ENCODE data around the gene ONECUT3.

Gene ONECUT3

DNA sequence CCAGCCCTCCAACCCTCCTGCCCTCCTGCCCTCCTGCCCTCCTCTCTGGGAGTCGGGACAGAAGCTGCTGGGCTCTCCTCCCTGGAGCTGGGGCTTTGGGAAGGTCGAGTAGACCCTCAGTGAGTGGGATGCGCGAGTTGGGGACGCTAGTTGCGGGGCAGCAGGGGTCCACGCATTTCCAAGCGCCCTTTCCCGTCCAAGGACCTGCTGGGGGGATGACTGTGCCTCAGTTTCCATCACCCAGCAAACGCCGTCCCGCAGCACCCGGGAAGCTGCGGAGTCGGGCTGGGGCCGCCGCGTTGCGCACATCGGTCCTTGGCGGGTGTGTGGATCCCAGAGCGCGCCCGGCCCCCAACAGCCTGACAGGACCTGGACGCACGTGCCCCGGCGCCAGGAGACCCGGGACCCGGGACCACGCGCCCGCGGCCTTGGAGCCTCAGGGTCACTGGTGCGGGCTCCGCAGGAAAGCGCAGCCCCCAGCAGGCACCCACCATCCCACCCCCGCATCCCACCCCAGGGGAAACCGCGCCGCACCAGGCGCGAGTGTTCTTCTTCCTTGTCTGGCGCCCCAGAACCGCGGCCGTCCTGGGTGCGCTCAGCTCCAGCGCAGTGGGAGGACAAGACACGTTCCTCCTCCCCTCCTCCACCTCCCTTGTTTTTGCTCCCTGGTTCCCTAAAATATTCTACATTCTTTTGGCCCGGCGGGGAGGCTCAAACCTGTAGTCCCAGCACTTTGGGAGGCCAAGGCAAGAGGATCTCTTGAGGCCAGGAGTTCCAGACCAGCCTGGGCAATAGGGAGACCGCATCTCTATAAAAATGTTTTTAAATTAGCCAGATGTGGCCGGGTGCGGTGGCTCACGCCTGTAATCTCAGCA, 9.2 kb downstream of the ONECUT3 start:
- no peak overlapping the region for H3K9ac ChIP-seq (ENCODE audit: low read depth in 1 of 2, low read length in 2 of 2)
- no peak overlapping the region for H3K27ac ChIP-seq (ENCODE audit: low read depth, low read length)
- no peak overlapping the region for H3K4me3 ChIP-seq (ENCODE audit: low read depth in 1 of 2, low read length in 2 of 2)
- H3K36me3 ChIP-seq (ENCODE audit: control insufficient read depth in 1 of 2, insufficient read depth in 2 of 2, low read length in 2 of 2), result no peaks in the 10 kb centered on the region
- H3K9me3 ChIP-seq (ENCODE audit: control insufficient read depth in 1 of 2, low read length in 2 of 2), result no peaks in the 10 kb centered on the region
- H3K27me3 ChIP-seq (ENCODE audit: control insufficient read depth in 1 of 2, insufficient read depth in 2 of 2, low read length in 2 of 2), result peaks cover 66 to 67% of the 10 kb centered on the region in 2 donors
- no peaks in the 10 kb centered on the region for H3K4me1 ChIP-seq (ENCODE audit: control insufficient read depth in 1 of 2, insufficient read depth in 2 of 2, low read length in 2 of 2)

DNA sequence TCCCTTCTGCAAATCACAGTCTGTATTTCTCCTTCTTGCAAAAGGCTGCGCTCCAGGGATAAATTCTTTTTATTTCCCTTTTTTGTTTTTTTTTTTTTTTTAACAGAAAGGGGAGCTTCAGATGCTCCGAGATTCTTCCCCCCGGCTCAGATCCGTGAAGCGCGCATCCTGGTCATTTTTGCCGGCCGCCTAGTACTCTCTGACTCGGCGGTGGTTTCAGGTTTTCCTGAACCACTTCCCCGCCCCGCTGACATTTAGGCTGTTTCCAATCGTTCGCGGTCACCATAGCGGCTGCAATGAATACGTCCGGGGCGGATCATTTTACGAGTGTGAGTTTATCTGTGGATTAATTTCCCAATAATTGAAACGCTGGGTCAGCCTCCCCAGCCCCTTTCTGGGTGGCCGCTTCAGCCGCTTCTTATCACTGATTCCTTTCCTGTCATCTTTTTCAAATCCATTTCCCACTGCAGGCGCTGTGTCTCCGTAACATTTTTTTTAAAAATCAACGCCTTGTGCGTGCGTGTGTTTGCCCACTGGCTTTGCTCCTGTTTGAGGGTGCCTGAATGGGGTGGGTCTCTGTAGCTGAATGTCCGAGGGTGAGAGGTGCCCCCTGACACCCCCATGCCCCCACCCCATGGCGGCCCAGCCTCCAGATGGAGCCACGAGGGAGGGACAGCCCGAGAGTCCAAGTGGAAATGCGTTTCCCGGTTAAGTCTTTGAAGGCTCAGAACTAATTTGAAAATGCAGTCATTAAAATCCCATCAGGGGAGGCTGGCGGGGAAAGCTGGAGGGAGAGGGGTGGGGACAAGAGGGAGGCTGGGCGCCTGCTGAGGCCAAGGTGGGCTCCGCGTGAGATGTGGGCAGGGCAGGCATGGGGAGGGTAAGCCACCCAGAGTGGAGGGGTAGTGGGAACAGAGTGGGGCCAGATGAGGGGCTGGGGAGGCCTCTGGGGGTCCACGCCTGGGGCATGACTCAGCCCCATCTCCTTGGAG, 10.6 kb downstream of the ONECUT3 start:
- no peak overlapping the region for H3K4me3 ChIP-seq (ENCODE audit: low read depth in 1 of 2, low read length in 2 of 2)
- H3K9ac ChIP-seq (ENCODE audit: low read depth in 1 of 2, low read length in 2 of 2), result no peak overlapping the region
- no peak overlapping the region for H3K27ac ChIP-seq (ENCODE audit: low read depth, low read length)
- H3K9me3 ChIP-seq (ENCODE audit: control insufficient read depth in 1 of 2, low read length in 2 of 2), result no peaks in the 10 kb centered on the region
- no peaks in the 10 kb centered on the region for H3K36me3 ChIP-seq (ENCODE audit: control insufficient read depth in 1 of 2, insufficient read depth in 2 of 2, low read length in 2 of 2)
- peaks cover 65 to 72% of the 10 kb centered on the region in 2 donors for H3K27me3 ChIP-seq (ENCODE audit: control insufficient read depth in 1 of 2, insufficient read depth in 2 of 2, low read length in 2 of 2)
- H3K4me1 ChIP-seq (ENCODE audit: control insufficient read depth in 1 of 2, insufficient read depth in 2 of 2, low read length in 2 of 2), result no peaks in the 10 kb centered on the region

DNA sequence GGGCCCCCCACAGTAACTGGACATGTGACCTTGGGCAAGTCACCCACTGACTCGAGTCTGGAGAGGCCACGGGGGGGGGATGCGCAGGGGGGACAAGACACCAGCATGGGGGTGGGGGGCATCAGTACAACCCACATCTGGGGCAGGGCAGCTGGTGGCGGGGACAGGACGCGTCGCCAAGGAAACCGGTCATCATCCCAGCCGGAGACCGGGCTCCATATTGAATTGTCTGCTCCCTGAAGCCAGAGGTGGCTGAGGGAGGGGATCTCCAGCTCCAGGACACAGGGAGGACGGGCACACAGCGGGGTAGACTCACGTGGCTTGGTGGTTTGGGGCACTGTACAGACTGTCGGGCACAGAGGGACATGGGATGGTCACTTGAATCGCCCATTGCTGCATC, 11.4 kb downstream of the ONECUT3 start:
- no peak overlapping the region for H3K9ac ChIP-seq (ENCODE audit: low read depth in 1 of 2, low read length in 2 of 2)
- H3K27ac ChIP-seq (ENCODE audit: low read depth, low read length), result no peak overlapping the region
- H3K27me3 ChIP-seq (ENCODE audit: control insufficient read depth in 1 of 2, insufficient read depth in 2 of 2, low read length in 2 of 2), result peaks cover 63 to 70% of the 10 kb centered on the region in 2 donors
- H3K9me3 ChIP-seq (ENCODE audit: control insufficient read depth in 1 of 2, low read length in 2 of 2), result no peaks in the 10 kb centered on the region
- H3K4me1 ChIP-seq (ENCODE audit: control insufficient read depth in 1 of 2, insufficient read depth in 2 of 2, low read length in 2 of 2), result no peaks in the 10 kb centered on the region
- no peaks in the 10 kb centered on the region for H3K36me3 ChIP-seq (ENCODE audit: control insufficient read depth in 1 of 2, insufficient read depth in 2 of 2, low read length in 2 of 2)
- H3K4me3 ChIP-seq (ENCODE audit: low read depth in 1 of 2, low read length in 2 of 2), result no peak overlapping the region

DNA sequence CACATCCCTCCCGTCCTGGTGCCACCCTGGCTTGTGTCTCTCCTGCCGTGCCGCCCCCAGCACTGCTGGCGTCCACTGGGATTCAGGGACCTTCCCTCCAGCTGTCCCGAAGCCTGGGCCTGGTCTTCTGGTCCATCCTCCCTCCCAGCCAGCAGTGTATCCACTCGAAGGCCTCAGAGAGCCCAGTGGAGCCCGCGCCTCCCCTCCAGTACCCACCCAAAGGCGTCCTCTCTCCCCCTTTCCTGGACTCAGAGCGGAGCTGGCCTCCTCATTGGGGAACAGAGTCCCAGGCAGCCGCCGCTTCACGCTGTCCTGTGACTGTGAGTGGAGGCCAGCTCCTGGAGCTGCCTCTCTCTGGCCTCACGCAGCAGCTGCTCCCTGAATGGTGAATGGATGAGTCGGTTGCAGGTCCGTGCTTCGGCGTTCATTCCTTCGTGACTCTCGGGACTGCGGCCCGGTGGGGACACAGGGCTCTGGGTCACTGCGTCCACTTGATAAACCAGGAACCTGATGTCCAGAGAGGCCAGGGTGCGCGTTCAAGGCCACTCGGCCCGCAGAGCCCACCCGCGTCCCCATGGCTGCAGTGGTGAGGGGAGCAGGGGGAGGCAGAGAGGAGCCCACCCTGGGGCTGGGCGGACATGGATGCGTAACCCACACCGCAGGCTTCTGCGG, 12.1 kb downstream of the ONECUT3 start:
- Histone ChIP-seq H3K36me3 (ENCODE audit: control insufficient read depth in 1 of 2, insufficient read depth in 2 of 2, low read length in 2 of 2) (no peaks in the 10 kb centered on the region), H3K4me1 (ENCODE audit: control insufficient read depth in 1 of 2, insufficient read depth in 2 of 2, low read length in 2 of 2) (no peaks in the 10 kb centered on the region), H3K9me3 (ENCODE audit: control insufficient read depth in 1 of 2, low read length in 2 of 2) (peaks cover 0 to 3% of the 10 kb centered on the region in 2 donors), H3K9ac (ENCODE audit: low read depth in 1 of 2, low read length in 2 of 2) (no peak overlapping the region), H3K27ac (ENCODE audit: low read depth, low read length) (no peak overlapping the region), H3K27me3 (ENCODE audit: control insufficient read depth in 1 of 2, insufficient read depth in 2 of 2, low read length in 2 of 2) (peaks cover 57 to 66% of the 10 kb centered on the region in 2 donors), H3K4me3 (ENCODE audit: low read depth in 1 of 2, low read length in 2 of 2) (no peak overlapping the region)

DNA sequence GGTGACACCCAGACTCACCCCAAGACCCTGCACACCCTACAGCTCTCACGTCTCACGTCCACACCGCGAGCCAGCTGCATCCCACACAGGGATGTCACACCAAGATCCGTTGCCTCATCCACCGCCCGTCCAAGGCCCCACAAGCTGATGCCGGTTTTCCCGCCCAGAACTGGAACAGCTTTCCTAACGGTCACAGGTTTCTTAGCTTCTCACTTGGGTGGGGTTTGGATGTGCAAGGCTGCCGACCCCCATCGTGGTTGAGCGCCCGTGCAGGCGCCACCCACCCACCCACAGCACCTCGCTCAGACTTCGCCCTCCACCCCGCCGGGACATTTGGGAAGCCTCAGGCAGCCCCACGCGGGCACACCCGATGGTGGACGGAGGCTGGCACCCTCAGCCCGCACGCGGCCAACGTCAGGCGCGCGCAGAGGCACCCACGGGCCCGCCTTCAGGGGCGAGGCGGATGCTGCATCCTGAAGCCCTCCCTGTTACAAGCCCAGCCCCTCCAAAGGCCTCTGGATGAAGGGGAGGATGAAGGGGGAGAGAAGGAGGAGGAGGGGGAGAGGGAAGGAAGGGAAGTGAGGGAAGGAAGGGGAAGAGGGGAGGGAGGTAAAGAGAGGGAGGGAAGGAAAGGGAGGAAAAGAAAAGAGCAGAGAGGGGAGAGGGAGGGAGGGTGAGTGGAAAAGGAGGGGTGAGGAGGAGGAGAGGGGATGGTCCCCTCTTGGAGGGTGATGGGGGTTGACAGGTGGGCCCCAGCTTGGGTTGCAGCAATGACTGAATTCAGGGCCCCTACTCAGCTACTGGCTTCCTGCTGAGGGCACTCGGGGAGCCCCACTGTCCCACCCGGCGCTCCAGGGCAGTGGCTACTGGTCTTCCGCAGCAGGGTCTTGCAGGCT, 12.8 kb downstream of the ONECUT3 start:
- peaks cover 56 to 61% of the 10 kb centered on the region in 2 donors for H3K27me3 ChIP-seq (ENCODE audit: control insufficient read depth in 1 of 2, insufficient read depth in 2 of 2, low read length in 2 of 2)
- no peak overlapping the region for H3K9ac ChIP-seq (ENCODE audit: low read depth in 1 of 2, low read length in 2 of 2)
- H3K9me3 ChIP-seq (ENCODE audit: control insufficient read depth in 1 of 2, low read length in 2 of 2), result peaks cover 6 to 11% of the 10 kb centered on the region in 2 donors
- no peak overlapping the region for H3K4me3 ChIP-seq (ENCODE audit: low read depth in 1 of 2, low read length in 2 of 2)
- no peak overlapping the region for H3K27ac ChIP-seq (ENCODE audit: low read depth, low read length)
- no peaks in the 10 kb centered on the region for H3K4me1 ChIP-seq (ENCODE audit: control insufficient read depth in 1 of 2, insufficient read depth in 2 of 2, low read length in 2 of 2)
- no peaks in the 10 kb centered on the region for H3K36me3 ChIP-seq (ENCODE audit: control insufficient read depth in 1 of 2, insufficient read depth in 2 of 2, low read length in 2 of 2)

DNA sequence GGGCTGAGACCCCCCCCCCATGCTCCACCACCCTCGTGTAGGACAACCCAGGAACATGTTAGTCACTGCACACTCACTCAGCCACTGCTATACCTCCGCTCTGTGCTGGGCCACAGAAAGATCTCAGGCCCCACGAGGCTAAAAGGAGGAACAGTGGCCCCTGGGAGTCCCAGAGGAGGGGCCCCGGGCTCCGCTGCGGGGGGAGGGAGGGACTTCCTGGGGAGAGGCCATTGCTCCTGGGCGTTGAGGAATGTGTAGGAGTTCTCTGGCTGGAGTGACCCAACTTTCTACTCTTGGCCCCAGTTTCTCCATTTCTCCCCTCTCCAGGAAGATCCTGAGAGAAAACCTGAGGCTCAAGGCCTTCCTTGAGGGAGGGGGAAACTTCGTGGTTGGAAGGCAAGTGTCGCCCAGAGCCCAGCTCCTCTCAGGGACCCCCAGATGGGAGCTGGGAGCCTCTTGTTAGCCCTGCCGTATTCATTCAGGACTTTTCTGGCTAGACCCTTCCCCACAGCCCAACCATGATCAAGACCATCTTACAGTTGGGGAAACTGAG, 13.6 kb downstream of the ONECUT3 start:
- Histone ChIP-seq H3K9ac (ENCODE audit: low read depth in 1 of 2, low read length in 2 of 2) (no peak overlapping the region), H3K4me1 (ENCODE audit: control insufficient read depth in 1 of 2, insufficient read depth in 2 of 2, low read length in 2 of 2) (no peaks in the 10 kb centered on the region), H3K4me3 (ENCODE audit: low read depth in 1 of 2, low read length in 2 of 2) (no peak overlapping the region), H3K9me3 (ENCODE audit: control insufficient read depth in 1 of 2, low read length in 2 of 2) (peaks cover 6 to 16% of the 10 kb centered on the region in 2 donors), H3K36me3 (ENCODE audit: control insufficient read depth in 1 of 2, insufficient read depth in 2 of 2, low read length in 2 of 2) (no peaks in the 10 kb centered on the region), H3K27ac (ENCODE audit: low read depth, low read length) (no peak overlapping the region), H3K27me3 (ENCODE audit: control insufficient read depth in 1 of 2, insufficient read depth in 2 of 2, low read length in 2 of 2) (peaks cover 48 to 53% of the 10 kb centered on the region in 2 donors)

DNA sequence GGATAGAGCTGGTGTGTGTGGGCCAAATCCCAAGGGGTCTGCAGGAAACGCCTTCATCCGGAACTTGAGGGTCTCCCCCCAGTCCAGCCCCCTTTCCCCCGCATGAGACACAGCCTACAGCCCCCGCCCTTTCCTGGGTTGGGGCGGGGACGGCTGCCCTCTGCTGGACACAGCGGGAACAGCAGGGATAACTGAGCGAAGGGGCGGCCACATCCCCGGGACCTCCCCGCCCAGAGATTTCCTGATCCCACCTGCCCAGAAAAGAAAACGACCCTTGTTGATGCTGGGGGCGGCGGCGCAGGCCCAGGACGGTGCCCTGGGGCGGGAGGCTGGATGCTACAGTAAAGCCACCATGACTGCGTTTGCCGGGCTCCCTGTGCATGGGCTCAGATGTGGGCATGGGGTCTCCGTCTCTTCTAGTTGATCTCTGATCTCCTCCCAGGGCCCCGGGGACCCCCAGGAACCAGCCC, 14.2 kb downstream of the ONECUT3 start:
- Histone ChIP-seq H3K9me3 (ENCODE audit: control insufficient read depth in 1 of 2, low read length in 2 of 2) (peaks cover 6 to 16% of the 10 kb centered on the region in 2 donors), H3K27me3 (ENCODE audit: control insufficient read depth in 1 of 2, insufficient read depth in 2 of 2, low read length in 2 of 2) (peaks cover 44 to 48% of the 10 kb centered on the region in 2 donors), H3K4me1 (ENCODE audit: control insufficient read depth in 1 of 2, insufficient read depth in 2 of 2, low read length in 2 of 2) (no peaks in the 10 kb centered on the region), H3K36me3 (ENCODE audit: control insufficient read depth in 1 of 2, insufficient read depth in 2 of 2, low read length in 2 of 2) (no peaks in the 10 kb centered on the region), H3K9ac (ENCODE audit: low read depth in 1 of 2, low read length in 2 of 2) (no peak overlapping the region), H3K27ac (ENCODE audit: low read depth, low read length) (no peak overlapping the region), H3K4me3 (ENCODE audit: low read depth in 1 of 2, low read length in 2 of 2) (no peak overlapping the region)

DNA sequence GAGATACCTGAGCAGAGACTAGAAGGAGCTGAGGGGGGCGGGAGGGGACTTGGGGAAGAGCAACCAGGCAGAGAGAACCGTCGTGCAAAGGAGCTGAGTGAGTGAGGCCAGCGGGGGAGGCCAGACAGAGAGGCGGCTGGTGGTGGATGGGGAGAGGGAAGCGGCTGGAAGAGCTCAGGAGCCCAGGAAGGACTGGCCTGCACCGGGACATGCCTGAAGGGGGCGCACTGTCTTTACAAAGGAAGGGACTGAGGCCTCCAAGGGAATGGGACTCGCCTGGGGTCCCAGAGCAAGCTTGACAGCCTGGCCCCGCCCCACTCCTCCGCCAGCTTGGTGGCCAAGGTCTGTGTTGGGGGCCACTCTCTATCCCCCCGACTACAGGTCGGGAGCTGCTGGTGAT, 14.9 kb downstream of the ONECUT3 start:
- H3K4me1 ChIP-seq (ENCODE audit: control insufficient read depth in 1 of 2, insufficient read depth in 2 of 2, low read length in 2 of 2), result no peaks in the 10 kb centered on the region
- no peaks in the 10 kb centered on the region for H3K36me3 ChIP-seq (ENCODE audit: control insufficient read depth in 1 of 2, insufficient read depth in 2 of 2, low read length in 2 of 2)
- no peak overlapping the region for H3K4me3 ChIP-seq (ENCODE audit: low read depth in 1 of 2, low read length in 2 of 2)
- H3K9ac ChIP-seq (ENCODE audit: low read depth in 1 of 2, low read length in 2 of 2), result no peak overlapping the region
- peaks cover 44 to 48% of the 10 kb centered on the region in 2 donors for H3K27me3 ChIP-seq (ENCODE audit: control insufficient read depth in 1 of 2, insufficient read depth in 2 of 2, low read length in 2 of 2)
- H3K9me3 ChIP-seq (ENCODE audit: control insufficient read depth in 1 of 2, low read length in 2 of 2), result peaks cover 6 to 16% of the 10 kb centered on the region in 2 donors
- no peak overlapping the region for H3K27ac ChIP-seq (ENCODE audit: low read depth, low read length)

Data from duodenal mucosa (tissue), 2 donors.